HCT116 (cell line): ENCODE data around the gene DCDC2C. TPM values are rescaled to one million over a fixed set of nuclear protein-coding genes. Genes with fewer than 3 reads are reported as not detected.

ENCODE experiments used
- ATAC-seq: fragments of 200-7000 bp; cut with Tn5 transposase; 2 replicates; pipeline ENCODE4 v1.9.1; 2020; ENCODE audit warnings: mild to moderate bottlenecking, moderate library complexity
- BruUV-seq: library from RNA; stranded (reverse); fragments of 400-500 nt; replicated peaks from 2 replicates; lab custom pipeline; 2021; lab: Mats Ljungman, UMichigan
- CTCF ChIA-PET: fragments of 300-600 bp; sonication (Branson Sonifier 250); formaldehyde crosslinking; loops from one replicate; lab custom pipeline; 2021; ENCODE audit warnings: antibody characterized with exemption; lab: Charles Lee
- POLR2A ChIA-PET: fragments of 300-600, 350-600 bp; sonication (Branson Sonifier 250); formaldehyde crosslinking; loops from one replicate; lab custom pipeline; 2021; ENCODE audit warnings: antibody characterized with exemption; lab: Charles Lee
- RAD21 ChIA-PET, 2 experiments: fragments of 300-600 bp; sonication (Branson Sonifier 250); formaldehyde crosslinking; loops; one replicate each; lab custom pipeline; 2023; ENCODE audit warnings: low total read pairs in 2 of 2; ENCODE audit not compliant: uncharacterized antibody in 2 of 2, unreplicated experiment in 2 of 2, low non-redundant PET in 1 of 2; lab: Charles Lee
- DNase-seq: peaks from one replicate; pipeline ENCODE4 v3.0.0-alpha.2; 2010; ENCODE audit warnings: low read depth, low spot score
- H2AFZ ChIP-seq: fragments of 200-600 bp; shearing (Covaris generic), sonication (generic); 2 replicates; pipeline ENCODE4 v1.6.1; 2017; ENCODE audit warnings: low read depth, mixed run types, mixed read lengths, antibody characterized with exemption, low read length; ENCODE audit not compliant: poor library complexity, severe bottlenecking
- H3K27ac ChIP-seq: 2 replicates; pipeline ENCODE4 v1.5.1; 2012; ENCODE audit warnings: low read depth, low read length
- H3K27me3 ChIP-seq: fragments of 200-600 bp; sonication (generic); 2 replicates; pipeline ENCODE4 v1.6.1; 2016; ENCODE audit warnings: mixed run types, low read length, mixed read lengths; ENCODE audit not compliant: insufficient read depth
- H3K36me3 ChIP-seq, 2 experiments: fragments of 200-500 bp in 1 of 2; fragments of 200-600 bp in 1 of 2; sonication (Bioruptor generic) in 1 of 2; sonication (generic) in 1 of 2; 2 replicates each; pipeline versions ENCODE4 v1.5.1 to v1.6.1; 2014 to 2016; ENCODE audit warnings: low read length in 2 of 2, inconsistent platforms in 1 of 2, mixed read lengths in 1 of 2, mixed run types in 1 of 2; ENCODE audit not compliant: insufficient read depth in 2 of 2, control insufficient read depth in 1 of 2
- H3K4me1 ChIP-seq, 2 experiments: fragments of 200-600 bp in 1 of 2; sonication (generic) in 1 of 2; 2 replicates each; pipeline versions ENCODE4 v1.5.1 to v1.6.1; 2012 to 2017; ENCODE audit warnings: low read length in 2 of 2, inconsistent platforms in 1 of 2, mild to moderate bottlenecking in 1 of 2, mixed read lengths in 1 of 2, mixed run types in 1 of 2, moderate library complexity in 1 of 2; ENCODE audit not compliant: insufficient read depth in 2 of 2, control insufficient read depth in 1 of 2
- H3K4me2 ChIP-seq: fragments of 200-600 bp; sonication (generic); 2 replicates; pipeline ENCODE4 v1.6.1; 2017; ENCODE audit warnings: mixed run types, low read length, mixed read lengths
- H3K4me3 ChIP-seq, 2 experiments: fragments of 200-600 bp in 1 of 2; sonication (generic) in 1 of 2; replicated peaks in 1 of 2; 2 replicates each; pipeline ENCODE4 v1.5.1; 2011 to 2016; ENCODE audit warnings: low read length in 2 of 2, control low read depth in 1 of 2, low read depth in 1 of 2, mild to moderate bottlenecking in 1 of 2, mixed read lengths in 1 of 2, mixed run types in 1 of 2
- H3K79me2 ChIP-seq: fragments of 200-600 bp; sonication (generic); 2 replicates; pipeline ENCODE4 v1.6.1; 2017; ENCODE audit warnings: mild to moderate bottlenecking, mixed run types, low read length, moderate library complexity, mixed read lengths; ENCODE audit not compliant: insufficient read depth
- H3K9ac ChIP-seq: fragments of 200-600 bp; sonication (generic); 2 replicates; pipeline ENCODE4 v1.6.1; 2016; ENCODE audit warnings: low read length, mixed read lengths
- H3K9me2 ChIP-seq: fragments of 200-600 bp; sonication (generic), shearing (Covaris generic); 2 replicates; pipeline ENCODE4 v1.6.1; 2017; ENCODE audit warnings: mixed run types, mild to moderate bottlenecking, moderate library complexity; ENCODE audit not compliant: insufficient read depth
- H3K9me3 ChIP-seq, 2 experiments: fragments of 200-500 bp in 1 of 2; fragments of 200-600 bp in 1 of 2; sonication (Bioruptor generic) in 1 of 2; sonication (generic) in 1 of 2; 2 replicates each; pipeline ENCODE4 v1.6.1; 2014 to 2017; ENCODE audit warnings: low read length in 2 of 2, mixed read lengths in 2 of 2, inconsistent platforms in 1 of 2, low read depth in 1 of 2, mild to moderate bottlenecking in 1 of 2, mixed run types in 1 of 2, moderate library complexity in 1 of 2; ENCODE audit not compliant: control insufficient read depth in 1 of 2, insufficient read depth in 1 of 2
- H4K20me1 ChIP-seq: fragments of 200-600 bp; sonication (generic), shearing (Covaris generic); 2 replicates; pipeline ENCODE4 v1.6.1; 2017; ENCODE audit warnings: mixed run types, mild to moderate bottlenecking, moderate library complexity; ENCODE audit not compliant: insufficient read depth
- ATF3 ChIP-seq: IDR thresholded peaks from 2 replicates; pipeline ENCODE4 v1.6.1; 2012
- EGR1 ChIP-seq: IDR thresholded peaks from 2 replicates; pipeline ENCODE4 v1.6.1; 2012; ENCODE audit warnings: low read depth
- POLR2A ChIP-seq: IDR thresholded peaks from 2 replicates; pipeline ENCODE4 v1.7.0; 2011; ENCODE audit warnings: borderline replicate concordance; ENCODE audit not compliant: insufficient read depth, insufficient read length; ENCODE audit errors: extremely low read depth
- RAD21 ChIP-seq: IDR thresholded peaks from 2 replicates; pipeline ENCODE4 v1.6.1; 2012; ENCODE audit warnings: low read depth, mild to moderate bottlenecking
- ZFX ChIP-seq: fragments of 450-650 bp; IDR thresholded peaks from 2 replicates; pipeline ENCODE4 v1.6.1; 2017
- ZNF274 ChIP-seq: fragments of 200-500 bp; sonication (Bioruptor generic); IDR thresholded peaks from 2 replicates; pipeline ENCODE4 v1.6.1; 2014; ENCODE audit warnings: mild to moderate bottlenecking, low read depth, low read length, inconsistent platforms
- intact Hi-C: fragments of 100-400 bp; cut with micrococcal nuclease; formaldehyde crosslinking; loops from 2 replicates; pipeline ENCODE4 v1.10.0; 2022
- total RNA-seq: library from RNA; stranded (reverse); gene quantifications from one replicate; pipeline ENCODE4 v1.2.1, GENCODE V29; 2021; ENCODE audit not compliant: unreplicated experiment
- TF ChIP-seq, protein P1 (sequence below): IDR thresholded peaks from 2 replicates; pipeline ENCODE4 v1.6.1; 2011; ENCODE audit warnings: mild to moderate bottlenecking, low read length, moderate library complexity; ENCODE audit not compliant: insufficient replicate concordance; ENCODE audit errors: extremely low read depth

DCDC2C gene
- total RNA-seq, 1 experiment from 2014 or later, result not detected

DNA sequence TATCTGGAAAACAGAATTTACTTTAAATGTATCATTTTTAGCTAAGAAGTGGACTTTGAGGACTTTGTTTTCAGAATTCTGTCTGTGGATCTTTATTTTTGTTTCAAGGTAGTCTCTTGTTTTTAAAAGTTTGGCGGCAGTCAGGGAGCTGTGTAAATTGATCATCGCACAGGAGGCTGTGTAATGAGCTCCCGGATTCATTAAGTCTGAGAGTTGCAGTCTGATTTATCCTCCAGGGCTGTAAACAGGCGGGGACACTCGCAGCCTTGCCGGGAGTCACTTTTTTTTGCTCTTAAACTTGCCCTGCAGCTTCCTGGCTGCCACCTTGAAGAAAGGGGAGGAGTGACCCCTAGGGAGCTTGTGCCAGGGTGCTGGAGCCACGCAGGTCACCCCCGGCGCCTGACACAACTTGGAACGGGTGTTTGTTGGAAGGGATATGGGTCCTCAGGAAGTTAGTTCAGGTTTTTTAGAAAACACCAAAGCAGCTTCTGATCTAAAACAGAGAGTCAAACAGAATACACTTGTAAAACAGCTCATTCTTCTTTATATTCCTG is 76.2 kb downstream of the DCDC2C start:
- no peak overlapping the region for H3K27ac ChIP-seq
- H3K4me1 ChIP-seq, result peaks cover 0 to 4% of the 10 kb centered on the region in 2 experiments; a peak in 1 of 4 replicates
- no peak for TF ChIP-seq ZNF274
- TF ChIP-seq RAD21, result no peak
- no peak for TF ChIP-seq EGR1
- TF ChIP-seq ATF3, result no peak
- TF ChIP-seq, protein P1, sequence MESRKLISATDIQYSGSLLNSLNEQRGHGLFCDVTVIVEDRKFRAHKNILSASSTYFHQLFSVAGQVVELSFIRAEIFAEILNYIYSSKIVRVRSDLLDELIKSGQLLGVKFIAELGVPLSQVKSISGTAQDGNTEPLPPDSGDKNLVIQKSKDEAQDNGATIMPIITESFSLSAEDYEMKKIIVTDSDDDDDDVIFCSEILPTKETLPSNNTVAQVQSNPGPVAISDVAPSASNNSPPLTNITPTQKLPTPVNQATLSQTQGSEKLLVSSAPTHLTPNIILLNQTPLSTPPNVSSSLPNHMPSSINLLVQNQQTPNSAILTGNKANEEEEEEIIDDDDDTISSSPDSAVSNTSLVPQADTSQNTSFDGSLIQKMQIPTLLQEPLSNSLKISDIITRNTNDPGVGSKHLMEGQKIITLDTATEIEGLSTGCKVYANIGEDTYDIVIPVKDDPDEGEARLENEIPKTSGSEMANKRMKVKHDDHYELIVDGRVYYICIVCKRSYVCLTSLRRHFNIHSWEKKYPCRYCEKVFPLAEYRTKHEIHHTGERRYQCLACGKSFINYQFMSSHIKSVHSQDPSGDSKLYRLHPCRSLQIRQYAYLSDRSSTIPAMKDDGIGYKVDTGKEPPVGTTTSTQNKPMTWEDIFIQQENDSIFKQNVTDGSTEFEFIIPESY, result no peak
- TF ChIP-seq POLR2A, result no peak
- no peak for TF ChIP-seq ZFX
- TF ChIP-seq, all 23 proteins: peak for 0
- H3K9me3 ChIP-seq, result no peaks in the 10 kb centered on the region
- ATAC-seq, result no peak
- ChIA-PET RAD21 (interaction anchor here in 1 of 2 experiments (0.6 kb wide), 1 partner anchor 43 kb away, joined by 3 read pairs; no protein-coding TSS in a partner anchor), POLR2A (no interaction called here), CTCF (interaction anchor here (1.6 to 4.7 kb wide), 4 partner anchors 25 to 87 kb away, joined by 5 to 34 read pairs (median 12); no protein-coding TSS in a partner anchor)
- H2AFZ ChIP-seq, result no peak overlapping the region
- DNase-seq, result no peak
- no peaks in the 10 kb centered on the region for H3K36me3 ChIP-seq
- intact Hi-C loops, result loop anchor here (2.0 kb wide), 3 partner anchors 41 to 87 kb away; no protein-coding TSS in a partner anchor
- no peak overlapping the region for H3K4me2 ChIP-seq
- H3K4me3 ChIP-seq, result no peak overlapping the region
- H3K79me2 ChIP-seq, result no peaks in the 10 kb centered on the region
- no peaks in the 10 kb centered on the region for H3K9me2 ChIP-seq
- H3K27me3 ChIP-seq, result peaks cover 13% of the 10 kb centered on the region; the same call in 1 of the 2 replicates
- H3K9ac ChIP-seq, result no peak overlapping the region
- H4K20me1 ChIP-seq, result no peaks in the 10 kb centered on the region
- BruUV-seq, result no TSS peak
